Activated T-helper 17 cell treated with anti-CD3 and anti-CD28 coated beads, Interleukin-2, amount 50 U/mL, for 72 hours (primary cell): ENCODE data around the gene ARHGAP15. TPM values are rescaled to one million over a fixed set of nuclear protein-coding genes. Genes with fewer than 3 reads are reported as not detected.

Experiments
- ATAC-seq: fragments of 150-1000 bp; cut with Tn5 transposase; replicated peaks from 2 replicates; pipeline ENCODE4 v1.10.0; 2021; ENCODE audit warnings: mild to moderate bottlenecking, moderate library complexity
- H3K27ac Mint-ChIP-seq: one replicate; pipeline ENCODE4 v1.8.0; 2022; ENCODE audit warnings: mixed read lengths
- H3K27me3 Mint-ChIP-seq: one replicate; pipeline ENCODE4 v1.8.0; 2022; ENCODE audit warnings: mixed read lengths
- H3K36me3 Mint-ChIP-seq: one replicate; pipeline ENCODE4 v1.8.0; 2022; ENCODE audit warnings: low read depth, mild to moderate bottlenecking, mixed read lengths
- H3K4me1 Mint-ChIP-seq: one replicate; pipeline ENCODE4 v1.8.0; 2022; ENCODE audit warnings: mixed read lengths
- H3K4me3 Mint-ChIP-seq: one replicate; pipeline ENCODE4 v1.8.0; 2022; ENCODE audit warnings: mild to moderate bottlenecking, mixed read lengths
- H3K9me3 Mint-ChIP-seq: one replicate; pipeline ENCODE4 v1.8.0; 2022; ENCODE audit warnings: mixed read lengths
- total RNA-seq, 2 donors: library from RNA; stranded (reverse); gene quantifications; one replicate each; pipeline ENCODE4 v1.2.3, GENCODE V29; 2022

ARHGAP15 gene
- total RNA-seq, 2 donors from 2014 or later: 93.3 to 98.3 TPM

GRCh38 chr2:143434445-143434844, 305.2 kb downstream of the ARHGAP15 start:
- H3K4me1 Mint-ChIP-seq: peaks cover 11% of the 10 kb centered on the region
- H3K36me3 Mint-ChIP-seq: peaks cover 38% of the 10 kb centered on the region
- ATAC-seq: no peak
- H3K9me3 Mint-ChIP-seq: no peaks in the 10 kb centered on the region
- H3K27ac Mint-ChIP-seq: no peak overlapping the region
- no peak overlapping the region for H3K4me3 Mint-ChIP-seq
- no peaks in the 10 kb centered on the region for H3K27me3 Mint-ChIP-seq

GRCh38 chr2:143435131-143435530, 305.9 kb downstream of the ARHGAP15 start:
- H3K27me3 Mint-ChIP-seq: no peaks in the 10 kb centered on the region
- no peaks in the 10 kb centered on the region for H3K9me3 Mint-ChIP-seq
- no peak overlapping the region for H3K27ac Mint-ChIP-seq
- no peak for ATAC-seq
- peaks cover 44% of the 10 kb centered on the region for H3K36me3 Mint-ChIP-seq
- peaks cover 11% of the 10 kb centered on the region for H3K4me1 Mint-ChIP-seq
- H3K4me3 Mint-ChIP-seq: no peak overlapping the region

- ATAC-seq: peak; percentile 21
- no peak overlapping the region for H3K4me3 Mint-ChIP-seq
- H3K4me1 Mint-ChIP-seq: peaks cover 11% of the 10 kb centered on the region
- H3K36me3 Mint-ChIP-seq: peaks cover 60% of the 10 kb centered on the region
- no peaks in the 10 kb centered on the region for H3K9me3 Mint-ChIP-seq
- no peak overlapping the region for H3K27ac Mint-ChIP-seq
- no peaks in the 10 kb centered on the region for H3K27me3 Mint-ChIP-seq
These were observed 307.7 kb downstream of the ARHGAP15 start for GRCh38 chr2:143436951-143437350.

- ATAC-seq: no peak
- Mint-ChIP-seq H3K4me1 (no peaks in the 10 kb centered on the region), H3K27me3 (no peaks in the 10 kb centered on the region), H3K36me3 (peaks cover 80% of the 10 kb centered on the region), H3K27ac (no peak overlapping the region), H3K9me3 (no peaks in the 10 kb centered on the region), H3K4me3 (no peak overlapping the region)
These were observed 311.3 kb downstream of the ARHGAP15 start for GRCh38 chr2:143440411-143441012.

DNA sequence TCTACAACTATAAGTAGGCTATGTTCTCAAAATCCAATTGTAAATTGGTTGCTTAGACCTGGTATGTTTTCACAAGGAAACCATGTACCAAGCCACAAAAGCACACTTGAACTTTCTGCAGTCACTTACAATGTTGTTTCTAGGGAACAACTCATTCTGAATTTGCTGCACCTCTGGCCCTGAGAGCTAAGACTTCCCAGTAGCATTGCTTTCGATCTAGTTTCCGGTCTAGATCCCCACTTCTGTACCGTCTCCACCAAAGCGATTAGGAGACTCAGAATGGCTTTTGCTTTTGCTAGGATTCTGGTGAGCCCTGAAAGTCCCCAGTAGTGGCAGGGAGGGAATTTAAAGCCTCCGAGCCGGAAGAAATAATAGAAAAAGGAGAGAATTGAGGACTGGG, 313.0 kb downstream of the ARHGAP15 start:
- no peaks in the 10 kb centered on the region for H3K9me3 Mint-ChIP-seq
- no peak for ATAC-seq
- peaks cover 67% of the 10 kb centered on the region for H3K36me3 Mint-ChIP-seq
- no peaks in the 10 kb centered on the region for H3K27me3 Mint-ChIP-seq
- H3K4me3 Mint-ChIP-seq: no peak overlapping the region
- H3K27ac Mint-ChIP-seq: peak overlapping the region; percentile 37
- H3K4me1 Mint-ChIP-seq: no peaks in the 10 kb centered on the region

DNA sequence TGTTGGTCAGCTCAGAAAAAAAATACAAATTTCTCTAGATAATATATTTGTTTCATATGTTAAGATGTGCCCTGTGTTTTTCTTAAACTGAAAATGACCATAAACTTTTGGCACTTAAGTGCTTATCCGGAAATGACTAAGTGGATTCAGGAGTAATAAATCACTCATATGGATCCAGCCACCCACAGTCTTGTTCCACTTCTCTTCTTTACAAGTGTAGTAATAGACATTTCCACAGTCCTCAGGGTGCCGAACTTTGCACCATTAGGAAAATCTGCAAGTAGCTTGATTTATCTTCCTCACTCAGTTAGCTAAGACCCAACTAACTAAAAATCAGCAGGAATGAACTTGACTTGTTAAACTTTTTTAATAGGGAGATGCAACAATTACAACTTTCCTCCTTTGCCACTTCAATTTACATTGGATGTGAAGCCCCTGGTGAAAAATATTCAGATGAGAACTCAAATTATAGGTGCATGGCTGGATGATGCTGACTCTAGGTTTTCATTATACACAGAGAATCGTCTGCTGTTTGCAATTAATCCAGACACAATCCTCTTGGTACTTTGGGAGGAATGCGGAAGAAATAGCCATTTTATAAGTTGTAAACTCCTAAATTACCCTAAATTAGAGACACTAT, 322.5 kb downstream of the ARHGAP15 start:
- Mint-ChIP-seq H3K4me3 (peak overlapping the region; percentile 47), H3K27me3 (no peaks in the 10 kb centered on the region), H3K4me1 (peaks cover 37% of the 10 kb centered on the region), H3K27ac (peak overlapping the region; percentile 59), H3K36me3 (peaks cover 24% of the 10 kb centered on the region), H3K9me3 (no peaks in the 10 kb centered on the region)
- peak; percentile 82 for ATAC-seq

DNA sequence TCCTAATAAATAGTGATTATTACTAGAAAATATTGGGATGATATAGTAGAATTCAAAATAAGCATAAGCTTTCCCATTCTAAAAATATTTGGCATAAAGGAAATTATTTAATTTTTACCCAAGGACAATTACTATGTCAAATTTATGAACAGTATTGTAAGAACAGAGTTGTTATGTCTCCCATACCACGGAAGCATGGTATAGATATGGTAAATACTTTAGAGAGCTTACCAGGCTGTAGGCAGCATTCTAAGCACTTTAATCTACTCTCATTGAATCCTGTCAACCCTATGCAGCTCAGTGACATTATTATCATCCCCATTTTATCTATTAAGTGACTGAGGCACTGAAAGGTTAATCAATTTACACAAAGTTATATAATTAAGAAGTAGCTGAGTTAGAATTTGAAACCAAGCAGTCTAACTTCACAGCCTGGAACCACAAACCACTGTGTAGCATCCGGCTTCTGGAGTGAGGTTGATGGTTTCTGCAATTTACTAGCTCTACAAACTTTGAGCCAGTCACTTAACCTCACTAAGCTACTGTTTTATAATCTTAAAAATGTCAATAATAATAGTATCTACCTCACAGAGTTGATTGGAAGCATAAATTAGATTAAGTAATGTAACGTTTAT, 323.7 kb downstream of the ARHGAP15 start:
- ATAC-seq: peak; percentile 93
- peak overlapping the region; percentile 38 for H3K27ac Mint-ChIP-seq
- peaks cover 34% of the 10 kb centered on the region for H3K4me1 Mint-ChIP-seq
- peaks cover 26% of the 10 kb centered on the region for H3K36me3 Mint-ChIP-seq
- no peaks in the 10 kb centered on the region for H3K27me3 Mint-ChIP-seq
- peak overlapping the region; percentile 47 for H3K4me3 Mint-ChIP-seq
- no peaks in the 10 kb centered on the region for H3K9me3 Mint-ChIP-seq

GRCh38 chr2:143453981-143454511, 324.8 kb downstream of the ARHGAP15 start:
- H3K36me3 Mint-ChIP-seq: peaks cover 26% of the 10 kb centered on the region
- ATAC-seq: no peak
- no peaks in the 10 kb centered on the region for H3K9me3 Mint-ChIP-seq
- H3K4me1 Mint-ChIP-seq: peaks cover 26% of the 10 kb centered on the region
- H3K27ac Mint-ChIP-seq: no peak overlapping the region
- H3K4me3 Mint-ChIP-seq: no peak overlapping the region
- H3K27me3 Mint-ChIP-seq: no peaks in the 10 kb centered on the region

GRCh38 chr2:143455317-143455716, 326.1 kb downstream of the ARHGAP15 start:
- peaks cover 25% of the 10 kb centered on the region for H3K36me3 Mint-ChIP-seq
- no peak for ATAC-seq

GRCh38 chr2:143458258-143459190, 329.3 kb downstream of the ARHGAP15 start:
- Mint-ChIP-seq H3K27me3 (no peaks in the 10 kb centered on the region), H3K4me1 (peaks cover 15% of the 10 kb centered on the region), H3K9me3 (no peaks in the 10 kb centered on the region), H3K36me3 (peaks cover 12% of the 10 kb centered on the region), H3K27ac (no peak overlapping the region), H3K4me3 (no peak overlapping the region)
- no peak for ATAC-seq

More at GRCh38 chr2:143455317-143455716, 326.1 kb downstream of the ARHGAP15 start:
- Mint-ChIP-seq H3K4me1 (peaks cover 27% of the 10 kb centered on the region), H3K27me3 (no peaks in the 10 kb centered on the region), H3K9me3 (no peaks in the 10 kb centered on the region), H3K4me3 (no peak overlapping the region), H3K27ac (no peak overlapping the region)

GRCh38 chr2:143460382-143460781, 331.2 kb downstream of the ARHGAP15 start:
- ATAC-seq: no peak
- no peaks in the 10 kb centered on the region for H3K9me3 Mint-ChIP-seq
- no peak overlapping the region for H3K4me3 Mint-ChIP-seq
- H3K36me3 Mint-ChIP-seq: peaks cover 12% of the 10 kb centered on the region
- H3K27me3 Mint-ChIP-seq: no peaks in the 10 kb centered on the region
- H3K4me1 Mint-ChIP-seq: peaks cover 13% of the 10 kb centered on the region
- no peak overlapping the region for H3K27ac Mint-ChIP-seq

DNA sequence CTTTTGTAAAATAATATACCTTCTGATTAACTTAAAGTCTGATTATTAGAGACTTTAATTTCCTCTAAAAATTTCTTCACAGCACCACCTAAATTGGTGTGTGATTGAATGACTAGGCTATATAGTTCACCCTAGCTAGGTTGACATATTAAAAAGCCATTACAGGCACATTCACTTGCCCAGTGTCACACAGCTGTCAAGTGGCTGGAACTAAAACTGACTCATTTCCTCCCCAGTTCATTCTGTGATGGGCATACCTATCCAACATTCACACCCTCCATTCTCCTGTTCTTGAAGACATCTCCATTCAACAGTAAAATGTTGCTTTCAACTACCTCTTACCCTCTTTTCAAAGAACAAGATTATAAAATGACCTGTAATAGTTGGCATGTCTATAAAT, 334.5 kb downstream of the ARHGAP15 start:
- Mint-ChIP-seq H3K4me1 (peaks cover 28% of the 10 kb centered on the region), H3K9me3 (no peaks in the 10 kb centered on the region), H3K27me3 (no peaks in the 10 kb centered on the region), H3K4me3 (no peak overlapping the region), H3K36me3 (peaks cover 20% of the 10 kb centered on the region), H3K27ac (no peak overlapping the region)
- ATAC-seq: peak; percentile 77

- H3K4me1 Mint-ChIP-seq: peaks cover 34% of the 10 kb centered on the region
- peaks cover 17% of the 10 kb centered on the region for H3K36me3 Mint-ChIP-seq
- H3K27me3 Mint-ChIP-seq: no peaks in the 10 kb centered on the region
- no peaks in the 10 kb centered on the region for H3K9me3 Mint-ChIP-seq
- H3K4me3 Mint-ChIP-seq: no peak overlapping the region
- no peak overlapping the region for H3K27ac Mint-ChIP-seq
- no peak for ATAC-seq
These were observed 337.2 kb downstream of the ARHGAP15 start for GRCh38 chr2:143466391-143466790.

- Mint-ChIP-seq H3K4me3 (no peak overlapping the region), H3K36me3 (peaks cover 17% of the 10 kb centered on the region), H3K4me1 (peaks cover 34% of the 10 kb centered on the region), H3K27ac (no peak overlapping the region), H3K9me3 (no peaks in the 10 kb centered on the region), H3K27me3 (no peaks in the 10 kb centered on the region)
- ATAC-seq: no peak
These were observed 337.8 kb downstream of the ARHGAP15 start for GRCh38 chr2:143467011-143467410.
